DMS153 treated with DMSO at 0.1 percent for 48 hours (cell line): Measurements from ENCODE around the gene ZDHHC14.
"Not testable (repeated sequence)": the region's sequence is repeated elsewhere in the genome, so short reads cannot be mapped to it uniquely, and the experiment has no call there.

Experiments
- DNase-seq: peaks from one replicate; lab custom pipeline; 2025; ENCODE audit not compliant: unreplicated experiment; lab: John Stamatoyannopoulos, UW

Gene ZDHHC14

DNA sequence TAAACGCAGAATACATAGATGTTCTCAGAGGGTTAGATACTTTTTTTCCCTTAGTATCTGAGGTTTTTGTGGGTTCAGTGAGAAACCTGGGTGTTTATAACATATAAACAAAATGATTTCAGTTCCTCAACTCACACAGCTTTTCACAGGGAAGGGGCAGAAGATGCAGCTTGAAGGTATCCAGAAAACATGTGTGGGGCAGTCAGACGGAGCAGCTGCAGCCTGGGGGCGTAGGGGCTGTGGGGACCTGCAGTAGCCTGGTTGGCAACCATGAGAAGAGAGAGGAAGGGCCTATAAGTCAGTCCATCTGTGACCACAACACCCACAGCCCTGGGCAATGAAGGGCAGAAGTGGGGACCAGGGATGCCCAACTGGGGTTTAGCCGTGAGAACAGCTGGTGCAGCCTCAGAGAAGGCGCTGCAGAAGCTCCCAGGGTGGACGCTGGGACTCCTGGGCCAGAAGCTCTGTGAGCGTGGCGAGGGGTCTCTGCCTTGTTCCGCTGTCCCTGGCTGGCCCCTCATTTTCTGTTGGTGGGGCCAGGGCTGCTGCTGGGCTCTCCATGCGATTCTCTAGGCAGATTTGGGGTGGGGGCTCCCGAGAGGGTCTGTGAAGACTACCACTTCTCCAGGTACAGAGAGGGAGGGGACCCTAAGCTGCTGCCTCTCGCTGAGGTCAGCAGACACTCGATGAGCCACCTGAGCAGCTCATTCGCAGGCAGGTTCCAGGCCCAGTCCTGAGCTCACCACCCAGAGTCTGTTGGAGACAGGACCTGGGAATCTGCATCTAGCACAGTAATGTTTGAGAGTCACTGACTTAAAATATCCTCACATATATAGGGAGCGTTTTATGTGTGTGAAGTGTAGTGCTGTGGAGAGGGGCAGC, 181.2 kb downstream of the ZDHHC14 start:
- no peak for DNase-seq

DNA sequence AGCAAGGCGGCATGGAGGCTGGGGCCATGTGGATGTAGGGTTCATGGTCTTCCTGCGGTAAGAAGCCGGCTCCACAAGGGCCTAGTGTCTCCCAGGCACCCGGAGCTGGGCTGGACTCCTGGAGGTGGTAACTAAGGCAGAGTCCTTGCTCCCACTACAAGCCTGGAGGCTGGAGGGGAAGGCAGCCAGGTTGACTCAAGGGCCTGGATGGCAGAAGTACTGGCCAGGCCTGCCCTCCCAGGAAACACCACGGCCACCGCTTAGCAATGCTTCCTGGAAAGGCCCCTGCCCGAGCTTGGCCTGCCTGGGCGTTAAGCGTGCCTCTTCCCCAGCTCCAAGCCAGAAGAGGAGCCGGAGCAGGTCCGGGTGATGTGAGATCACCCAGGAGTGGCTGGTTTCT, 182.0 kb downstream of the ZDHHC14 start:
- no peak for DNase-seq

DNA sequence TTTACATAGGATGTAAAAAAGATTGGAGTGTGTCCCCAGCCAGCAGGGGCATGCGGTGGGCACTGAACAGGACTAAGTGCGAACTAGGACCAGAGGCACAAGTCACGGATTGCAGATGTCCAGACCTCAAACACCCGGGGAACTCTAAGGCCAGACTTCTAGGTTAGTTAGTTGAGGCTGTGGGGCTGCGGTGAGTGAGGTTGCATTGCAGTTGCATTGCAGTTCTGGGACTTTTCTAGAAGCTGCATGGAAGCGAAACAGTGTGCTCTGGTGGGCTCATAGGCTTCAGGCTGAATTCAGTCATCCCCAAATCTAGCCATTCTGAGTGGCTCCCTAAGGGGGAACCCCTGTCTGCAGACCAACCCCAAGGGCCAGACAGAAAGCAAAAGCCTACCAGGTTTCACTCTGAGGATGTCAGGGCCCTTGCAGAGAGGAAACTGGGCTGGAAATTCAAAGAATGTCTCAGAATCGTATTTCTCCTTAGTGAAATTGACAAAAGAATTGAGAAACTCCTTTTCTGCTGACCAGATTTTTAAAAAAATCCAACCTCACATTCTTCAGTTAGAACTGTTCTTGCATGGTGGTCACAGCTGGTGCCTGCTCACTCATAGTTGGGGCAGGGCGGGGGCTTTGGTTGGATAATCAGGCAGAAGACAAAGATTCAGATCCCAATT, 182.8 kb downstream of the ZDHHC14 start:
- no peak for DNase-seq

- no peak for DNase-seq
These were observed 187.7 kb downstream of the ZDHHC14 start for GRCh38 chr6:157568702-157569101.

GRCh38 chr6:157569543-157569942, 188.6 kb downstream of the ZDHHC14 start:
- DNase-seq, result no peak

- no peak for DNase-seq
These were observed 189.1 kb downstream of the ZDHHC14 start for GRCh38 chr6:157570104-157570503.

DNA sequence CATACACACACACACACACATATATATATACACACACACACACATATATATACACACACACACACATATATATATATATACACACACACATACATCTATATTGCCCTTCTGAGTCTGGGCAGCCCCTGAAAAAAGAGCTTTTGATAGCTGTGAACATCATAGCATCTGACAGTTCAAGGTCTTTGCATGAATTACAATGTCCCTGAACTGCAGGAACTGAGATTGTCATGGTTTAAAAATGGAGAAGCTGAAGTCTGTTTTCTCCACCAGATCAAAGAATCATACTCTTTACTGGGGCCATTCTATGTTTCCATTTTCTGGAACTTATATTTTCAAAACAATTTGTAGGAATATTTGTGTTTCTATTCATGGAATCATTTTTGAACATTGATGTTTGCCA, 189.8 kb downstream of the ZDHHC14 start:
- DNase-seq, result no peak

- no peak for DNase-seq
These were observed 190.3 kb downstream of the ZDHHC14 start for GRCh38 chr6:157571269-157571668.

- no peak for DNase-seq
These were observed 191.0 kb downstream of the ZDHHC14 start for GRCh38 chr6:157571950-157572349.

GRCh38 chr6:157574851-157575424, 193.9 kb downstream of the ZDHHC14 start:
- no peak for DNase-seq

GRCh38 chr6:157575436-157576145, 194.6 kb downstream of the ZDHHC14 start:
- DNase-seq, result no peak

DNA sequence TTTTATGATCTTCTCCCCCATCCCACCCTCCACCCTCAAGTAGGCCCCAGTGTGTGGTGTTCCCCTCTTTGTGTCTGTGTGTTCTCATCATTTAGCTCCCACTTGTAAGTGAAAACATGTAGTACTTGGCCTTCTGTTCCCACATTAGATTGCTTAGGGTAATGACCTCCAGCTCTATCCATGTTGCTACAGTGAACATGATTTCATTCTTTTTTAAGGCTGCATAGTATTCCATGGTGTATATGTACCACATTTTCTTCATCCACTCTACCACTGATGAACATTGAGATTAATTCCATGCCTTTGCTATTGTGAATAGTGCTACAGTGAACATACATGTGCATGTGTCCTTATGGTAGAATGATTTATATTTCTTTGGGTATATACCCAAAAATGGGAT, 196.0 kb downstream of the ZDHHC14 start:
- DNase-seq, result not testable (repeated sequence)

- DNase-seq, result not testable (repeated sequence)
These were observed 197.5 kb downstream of the ZDHHC14 start for GRCh38 chr6:157578527-157578926.

DNA sequence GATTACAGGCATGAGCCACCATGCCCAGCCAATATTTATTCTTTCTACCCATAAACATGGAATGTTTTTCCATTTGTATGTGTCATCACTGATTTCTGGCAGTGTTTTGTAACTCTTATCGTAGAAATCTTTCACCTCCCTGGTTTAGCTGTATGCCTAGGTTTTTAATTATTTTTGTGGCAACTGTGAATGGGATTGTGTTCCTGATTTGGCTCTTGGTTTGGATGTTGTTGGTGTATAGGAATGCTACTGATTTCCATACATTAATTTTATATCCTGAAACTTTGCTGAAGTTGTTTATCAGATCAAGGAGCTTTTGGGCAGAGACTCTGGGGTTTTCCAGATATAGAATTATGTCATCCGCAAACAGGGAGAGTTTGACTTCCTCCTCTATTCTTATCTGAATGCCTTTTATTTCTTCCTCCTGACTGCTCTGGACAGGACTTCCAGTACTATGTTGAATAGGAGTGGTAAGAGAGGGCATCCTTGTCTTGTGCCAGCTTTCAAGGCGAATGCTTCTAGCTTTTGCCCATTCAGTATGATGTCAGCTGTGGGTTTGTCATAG, 198.6 kb downstream of the ZDHHC14 start:
- DNase-seq, result no peak

DNA sequence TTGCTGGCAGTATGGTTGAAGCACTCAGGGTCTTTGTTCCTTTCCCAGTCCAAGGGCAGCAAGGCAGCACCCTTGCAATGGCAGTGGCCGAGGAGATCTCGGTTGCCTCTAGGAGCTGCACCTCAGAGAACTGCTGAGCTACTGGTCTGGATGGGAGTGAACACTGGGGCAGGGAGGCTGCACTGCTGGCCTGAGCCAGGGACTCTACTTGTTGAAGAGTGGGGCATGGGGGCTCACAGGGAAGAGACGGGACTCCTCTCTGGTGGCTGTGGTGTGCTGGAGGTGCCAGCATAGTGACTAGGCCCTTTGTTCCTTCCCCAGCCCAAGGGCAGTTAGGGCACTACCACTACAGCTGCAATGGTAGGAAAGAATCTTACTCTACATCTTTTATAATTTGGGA, 203.0 kb downstream of the ZDHHC14 start:
- no peak for DNase-seq

DNA sequence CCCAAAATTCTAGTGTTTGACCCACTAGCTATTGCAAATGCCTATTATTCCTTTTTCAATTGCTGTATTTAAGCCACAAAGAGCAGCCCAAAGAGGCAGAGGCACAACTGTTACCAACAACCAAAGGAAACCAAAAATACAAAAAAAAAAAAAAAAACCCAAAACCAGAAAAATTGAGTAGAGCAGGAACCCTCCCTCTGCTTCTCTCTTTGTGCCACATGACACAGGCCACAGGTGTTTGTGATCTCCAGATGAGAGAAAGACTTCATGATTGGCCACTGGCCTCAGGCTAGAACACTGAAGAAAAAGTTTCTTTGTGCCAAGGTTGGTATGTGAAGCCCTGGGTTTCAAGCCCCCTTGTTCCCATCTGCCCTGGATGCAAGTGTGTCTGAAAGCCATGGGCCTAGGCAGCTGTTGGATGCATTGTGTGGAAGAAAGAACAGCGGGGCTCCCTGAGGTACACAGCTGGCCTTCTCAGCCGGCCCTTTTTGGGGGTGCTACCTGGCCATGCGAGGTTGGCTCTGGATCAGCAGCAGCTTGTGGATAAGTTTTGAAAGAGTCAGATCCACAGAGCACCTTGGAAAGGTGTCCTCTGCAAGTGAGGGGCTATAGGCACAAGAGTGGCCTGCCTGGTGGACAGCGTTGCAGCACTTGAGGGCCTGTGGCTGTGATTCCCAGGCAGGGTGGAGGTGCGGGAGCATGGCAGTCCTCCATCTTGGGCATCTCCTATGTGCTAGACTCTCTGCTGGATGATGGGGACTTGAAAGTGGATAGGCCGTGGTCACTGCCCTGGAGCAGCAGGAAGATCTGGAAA, 204.5 kb downstream of the ZDHHC14 start:
- no peak for DNase-seq

DNA sequence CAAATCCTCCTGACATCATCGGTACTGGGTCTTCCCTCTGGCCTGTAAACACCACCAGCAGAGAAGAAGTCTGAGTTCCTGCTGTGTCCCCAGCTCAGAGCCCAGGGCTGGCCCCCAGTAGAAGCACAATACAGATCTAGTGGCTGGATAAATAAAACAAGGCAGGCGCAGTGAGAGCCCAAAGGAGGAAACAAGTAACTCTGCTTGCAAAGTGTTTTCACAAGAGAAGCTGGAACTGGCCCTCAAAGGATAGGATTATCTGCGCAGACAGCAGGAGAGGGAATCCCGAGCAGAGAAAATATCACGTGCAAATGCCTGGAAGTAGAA, 205.1 kb downstream of the ZDHHC14 start:
- DNase-seq, result no peak

GRCh38 chr6:157586476-157587126, 205.6 kb downstream of the ZDHHC14 start:
- no peak for DNase-seq

GRCh38 chr6:157587127-157587926, 206.3 kb downstream of the ZDHHC14 start:
- no peak for DNase-seq
